ENCODE measurements around the gene LRRC32.

LRRC32 gene

GRCh38 chr11:76670485-76671236 is at the start of gene LRRC32:
Gene LRRC32, minus strand, starts transcription at chr11:76670747. Its CDS starts 4,793 bp downstream, at chr11:76665954.
- peak; percentile 67 for DNase-seq

GRCh38 chr11:76719686-76720085 is 49.1 kb upstream of the LRRC32 start:
- no peak for DNase-seq

GRCh38 chr11:76719281-76719680 is 48.7 kb upstream of the LRRC32 start:
- DNase-seq, result no peak

- DNase-seq, result no peak
Measured at GRCh38 chr11:76717816-76718215, 47.3 kb upstream of the LRRC32 start.

GRCh38 chr11:76717369-76717768 is 46.8 kb upstream of the LRRC32 start:
- no peak for DNase-seq

GRCh38 chr11:76716268-76716667 is 45.7 kb upstream of the LRRC32 start:
- no peak for DNase-seq

- no peak for DNase-seq
Measured at GRCh38 chr11:76714493-76714892, 43.9 kb upstream of the LRRC32 start.

GRCh38 chr11:76713499-76713898 is 43.0 kb upstream of the LRRC32 start:
- DNase-seq, result no peak

GRCh38 chr11:76712125-76712524 is 41.6 kb upstream of the LRRC32 start:
- no peak for DNase-seq

- DNase-seq, result no peak
Measured at GRCh38 chr11:76709756-76710155, 39.2 kb upstream of the LRRC32 start.

GRCh38 chr11:76708972-76709660 is 38.6 kb upstream of the LRRC32 start:
- DNase-seq, result no peak

GRCh38 chr11:76707293-76707825 is 36.8 kb upstream of the LRRC32 start:
- no peak for DNase-seq

GRCh38 chr11:76706667-76707066 is 36.1 kb upstream of the LRRC32 start:
- DNase-seq, result no peak

- DNase-seq, result no peak
Measured at GRCh38 chr11:76705826-76706225, 35.3 kb upstream of the LRRC32 start.

- DNase-seq, result no peak
Measured at GRCh38 chr11:76704171-76704948, 33.8 kb upstream of the LRRC32 start.

GRCh38 chr11:76703707-76704106 is 33.2 kb upstream of the LRRC32 start:
- no peak for DNase-seq

- no peak for DNase-seq
Measured at GRCh38 chr11:76702336-76703128, 32.0 kb upstream of the LRRC32 start.

- no peak for DNase-seq
Measured at GRCh38 chr11:76701294-76702040, 30.9 kb upstream of the LRRC32 start.

GRCh38 chr11:76700177-76701100 is 29.9 kb upstream of the LRRC32 start:
- DNase-seq, result no peak

- DNase-seq, result no peak
Measured at GRCh38 chr11:76699451-76700091, 29.0 kb upstream of the LRRC32 start.
